Skeletal muscle tissue (tissue), 4 donors: ENCODE results near the gene ANKS1B. TPM values are rescaled to one million over a fixed set of nuclear protein-coding genes. Genes with fewer than 3 reads are reported as not detected.
"Not testable (repeated sequence)": the region's sequence is repeated elsewhere in the genome, so short reads cannot be mapped to it uniquely, and the experiment has no call there.

Experiments used
- H3K27ac ChIP-seq: one replicate; pipeline ENCODE4 v1.7.0; 2013; ENCODE audit warnings: mild to moderate bottlenecking, low read depth, low read length, inconsistent platforms
- H3K27me3 ChIP-seq, 3 donors: one replicate each; pipeline ENCODE4 v1.7.0; 2013; ENCODE audit warnings: low read length in 3 of 3; ENCODE audit not compliant: control insufficient read depth in 3 of 3, insufficient read depth in 3 of 3
- H3K36me3 ChIP-seq, 3 donors: one replicate each; pipeline ENCODE4 v1.7.0; 2013; ENCODE audit warnings: low read length in 3 of 3; ENCODE audit not compliant: control insufficient read depth in 3 of 3, insufficient read depth in 3 of 3
- H3K4me1 ChIP-seq, 3 donors: one replicate each; pipeline ENCODE4 v1.7.0; 2013; ENCODE audit warnings: low read length in 3 of 3, mild to moderate bottlenecking in 3 of 3; ENCODE audit not compliant: control insufficient read depth in 3 of 3, insufficient read depth in 3 of 3
- H3K4me3 ChIP-seq, 3 donors: one replicate each; pipeline ENCODE4 v1.7.0; 2013; ENCODE audit warnings: low read length in 3 of 3
- H3K9ac ChIP-seq, 3 donors: one replicate each; pipeline ENCODE4 v1.7.0; 2013; ENCODE audit warnings: low read length in 3 of 3, mild to moderate bottlenecking in 3 of 3, moderate library complexity in 2 of 3, low read depth in 1 of 3
- H3K9me3 ChIP-seq, 3 donors: one replicate each; pipeline ENCODE4 v1.7.0; 2013; ENCODE audit warnings: low read length in 3 of 3; ENCODE audit not compliant: control insufficient read depth in 3 of 3
- total RNA-seq: library from RNA; depleted of rRNA; stranded (reverse); fragments of >200 nt; gene quantifications from one replicate; pipeline ENCODE4 v1.2.3, GENCODE V29; 2014
- donor health status: Osteomylitis.

The ANKS1B gene
- total RNA-seq, 1 donor from 2014 or later = 10.4 TPM

DNA sequence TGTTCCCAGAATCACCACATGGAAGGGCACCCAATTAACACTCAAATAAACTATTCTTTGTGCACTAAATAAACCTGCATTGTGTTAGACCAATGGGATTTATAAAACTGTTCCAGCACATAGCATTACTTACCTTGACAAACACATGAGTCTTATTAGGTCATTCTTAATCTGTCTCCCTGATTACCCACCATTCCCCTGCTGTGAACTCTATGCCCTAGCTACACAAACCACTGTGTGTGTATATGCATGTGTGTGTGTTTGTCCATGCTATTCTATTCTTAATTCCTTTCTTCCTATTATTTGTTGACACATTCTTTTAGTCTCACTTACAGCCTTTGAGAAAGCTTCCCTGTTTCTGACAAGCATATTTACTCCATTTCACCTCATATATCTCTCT lies 640.8 kb downstream of the ANKS1B start:
- Histone ChIP-seq H3K27me3 (no peaks in the 10 kb centered on the region), H3K36me3 (no peaks in the 10 kb centered on the region), H3K27ac (no peak overlapping the region), H3K9ac (no peak overlapping the region), H3K4me3 (no peak overlapping the region), H3K4me1 (no peaks in the 10 kb centered on the region), H3K9me3 (no peaks in the 10 kb centered on the region)

DNA sequence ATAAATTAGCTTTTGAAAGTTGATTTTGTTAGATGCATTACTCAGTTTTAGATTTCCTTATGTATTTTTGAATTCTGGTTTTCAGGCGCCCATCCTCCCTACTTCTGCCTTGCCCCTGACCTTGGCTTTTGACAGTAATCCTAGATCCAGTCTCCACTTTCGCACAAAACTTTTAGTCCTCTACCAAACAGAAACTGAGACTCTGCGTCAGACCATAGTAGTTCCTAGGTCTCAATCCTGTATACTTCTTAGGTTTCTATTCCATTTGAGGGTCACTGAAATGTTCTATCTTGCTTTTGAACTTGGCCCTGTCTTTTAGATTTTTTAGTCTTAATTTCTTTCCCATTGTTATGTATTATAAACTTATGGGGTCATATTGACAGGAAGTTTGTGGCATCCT lies 645.1 kb downstream of the ANKS1B start:
- H3K9ac ChIP-seq = no peak overlapping the region
- no peak overlapping the region for H3K27ac ChIP-seq
- H3K9me3 ChIP-seq = no peaks in the 10 kb centered on the region

DNA sequence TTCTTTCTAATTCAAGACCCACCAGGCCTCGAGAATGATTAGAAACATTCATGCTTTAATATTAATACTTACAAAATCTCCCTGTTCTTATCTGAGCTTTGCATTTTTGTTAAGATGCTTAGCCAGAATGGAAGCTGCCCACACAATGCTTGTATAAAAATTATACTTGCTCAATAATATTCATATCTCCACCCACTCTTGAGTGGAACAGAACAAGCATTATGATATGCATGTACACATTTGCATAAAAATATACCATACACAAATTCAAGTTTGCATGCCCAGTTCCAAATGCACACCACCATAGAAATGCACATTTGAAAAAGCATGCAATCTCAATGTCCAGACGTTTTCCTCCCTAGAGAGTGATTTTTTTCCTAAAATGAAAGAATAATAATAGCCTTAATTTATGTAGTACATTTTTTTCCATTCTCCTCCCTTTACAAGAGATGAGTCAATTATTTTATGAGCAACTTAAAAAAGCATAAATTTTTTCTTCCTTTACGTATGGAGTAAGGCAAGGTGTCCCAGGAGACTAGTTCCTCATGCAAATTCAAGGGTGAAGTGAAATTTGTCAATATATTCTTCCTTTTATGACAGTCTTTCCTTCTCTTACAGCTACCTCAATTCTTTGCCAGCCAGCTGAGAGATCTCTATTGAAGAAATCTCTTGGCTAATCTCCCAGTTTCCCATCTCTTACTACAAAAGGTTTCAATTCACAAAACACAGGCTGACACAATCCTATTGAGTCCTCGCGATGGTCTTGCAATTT lies 650.3 kb downstream of the ANKS1B start:
- Histone ChIP-seq H3K9me3 (no peaks in the 10 kb centered on the region), H3K36me3 (no peaks in the 10 kb centered on the region), H3K4me3 (no peak overlapping the region), H3K27me3 (no peaks in the 10 kb centered on the region), H3K27ac (no peak overlapping the region), H3K9ac (no peak overlapping the region), H3K4me1 (no peaks in the 10 kb centered on the region)

More for the DNA sequence above, 645.1 kb downstream of the ANKS1B start:
- Histone ChIP-seq H3K36me3 (no peaks in the 10 kb centered on the region), H3K4me1 (no peaks in the 10 kb centered on the region), H3K27me3 (no peaks in the 10 kb centered on the region), H3K4me3 (no peak overlapping the region)

DNA sequence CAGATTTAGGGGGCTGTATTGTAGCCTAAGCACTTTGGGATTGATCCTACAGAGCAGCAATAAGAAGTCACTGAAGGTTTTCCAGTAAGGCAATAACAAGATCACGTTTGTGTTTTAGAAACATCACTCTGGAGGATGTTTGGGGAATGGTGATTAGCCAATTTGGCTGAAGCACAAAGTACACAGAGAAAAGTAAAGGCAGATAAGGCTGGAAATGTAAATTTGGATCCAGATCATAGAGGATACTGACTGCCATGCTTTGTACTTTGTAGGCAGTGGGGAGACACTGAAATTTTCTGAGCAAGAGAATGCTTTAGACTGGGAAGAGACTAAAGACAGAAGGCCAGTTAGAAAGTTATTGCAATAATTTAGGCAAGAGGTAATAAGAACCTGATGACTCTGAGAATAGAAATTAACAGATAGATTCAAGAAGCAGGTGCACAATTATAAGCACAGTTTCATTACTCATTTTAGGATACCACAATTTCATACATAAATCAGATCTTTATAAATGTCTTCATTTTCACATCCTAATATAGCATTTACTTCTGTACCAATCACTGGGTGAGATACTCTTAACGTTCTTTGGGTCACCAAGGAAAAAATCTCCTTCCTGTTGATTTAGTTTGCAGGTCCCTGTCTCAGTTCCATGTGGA lies 651.7 kb downstream of the ANKS1B start:
- Histone ChIP-seq H3K27me3 (no peaks in the 10 kb centered on the region), H3K27ac (no peak overlapping the region), H3K4me1 (no peaks in the 10 kb centered on the region), H3K9ac (no peak overlapping the region), H3K4me3 (no peak overlapping the region), H3K36me3 (no peaks in the 10 kb centered on the region), H3K9me3 (no peaks in the 10 kb centered on the region)

DNA sequence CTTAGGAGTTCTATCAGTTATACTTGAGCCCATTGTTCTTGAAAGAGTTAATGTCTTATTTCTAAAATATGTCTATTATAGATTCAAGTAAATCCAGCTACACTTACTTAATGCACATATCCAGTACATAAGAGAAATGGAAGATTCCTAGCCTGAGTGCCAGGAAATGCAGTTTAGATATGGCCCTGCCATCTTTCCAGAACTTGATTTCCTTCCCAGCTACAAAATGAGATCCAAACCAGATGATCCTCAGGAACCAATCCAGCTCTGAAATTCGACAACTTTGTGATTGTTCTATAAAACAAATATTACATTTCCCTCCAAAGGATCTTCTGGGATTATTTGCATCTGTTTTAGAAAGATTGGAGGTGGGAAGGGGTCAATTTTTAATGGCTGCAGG lies 654.5 kb downstream of the ANKS1B start:
- no peaks in the 10 kb centered on the region for H3K9me3 ChIP-seq
- H3K4me3 ChIP-seq = no peak overlapping the region
- no peak overlapping the region for H3K9ac ChIP-seq

DNA sequence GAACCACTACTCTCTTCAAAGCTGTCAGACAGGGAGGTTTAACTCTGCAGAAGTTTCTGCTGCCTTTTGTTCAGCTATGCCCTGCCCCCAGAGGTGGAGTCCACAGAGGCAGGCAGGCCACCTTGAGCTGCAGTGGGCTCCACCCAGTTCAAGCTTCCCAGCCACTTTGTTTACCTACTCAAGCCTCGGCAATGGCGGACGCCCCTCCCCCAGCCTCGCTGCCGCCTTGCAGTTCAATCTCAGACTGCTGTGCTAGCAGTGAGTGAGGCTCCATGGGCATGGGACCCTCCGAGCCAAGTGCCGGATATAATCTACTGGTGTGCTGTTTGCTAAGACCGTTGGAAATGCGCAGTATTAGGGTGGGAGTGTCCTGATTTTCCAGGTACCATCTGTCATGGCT lies 663.5 kb downstream of the ANKS1B start:
- H3K36me3 ChIP-seq, H3K27me3 ChIP-seq, H3K27ac ChIP-seq, H3K4me1 ChIP-seq, H3K9ac ChIP-seq, H3K4me3 ChIP-seq, H3K9me3 ChIP-seq: not testable (repeated sequence)

More for the DNA sequence above, 654.5 kb downstream of the ANKS1B start:
- Histone ChIP-seq H3K27ac (no peak overlapping the region), H3K36me3 (no peaks in the 10 kb centered on the region), H3K27me3 (no peaks in the 10 kb centered on the region), H3K4me1 (no peaks in the 10 kb centered on the region)

DNA sequence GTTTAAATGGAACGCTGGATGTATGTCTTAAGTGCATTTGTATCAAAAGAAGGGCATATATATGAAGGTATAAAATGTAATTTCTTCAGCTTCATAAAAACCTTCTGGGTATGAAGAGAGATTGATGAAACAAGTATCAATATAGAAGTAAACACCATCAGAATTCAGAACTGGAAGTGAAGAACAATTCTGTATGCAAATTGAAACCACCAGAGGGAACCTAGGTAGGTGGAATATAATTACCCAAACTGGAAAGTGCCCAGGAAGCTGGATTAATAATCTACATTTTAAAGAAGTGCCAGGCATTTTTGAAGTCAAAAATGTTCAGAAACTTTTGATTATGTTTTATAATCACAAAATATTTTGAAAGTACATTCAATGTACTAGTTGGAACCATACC lies 673.4 kb downstream of the ANKS1B start:
- Histone ChIP-seq H3K4me3 (no peak overlapping the region), H3K36me3 (no peaks in the 10 kb centered on the region), H3K27me3 (no peaks in the 10 kb centered on the region), H3K9me3 (no peaks in the 10 kb centered on the region), H3K9ac (no peak overlapping the region), H3K27ac (no peak overlapping the region), H3K4me1 (no peaks in the 10 kb centered on the region)

DNA sequence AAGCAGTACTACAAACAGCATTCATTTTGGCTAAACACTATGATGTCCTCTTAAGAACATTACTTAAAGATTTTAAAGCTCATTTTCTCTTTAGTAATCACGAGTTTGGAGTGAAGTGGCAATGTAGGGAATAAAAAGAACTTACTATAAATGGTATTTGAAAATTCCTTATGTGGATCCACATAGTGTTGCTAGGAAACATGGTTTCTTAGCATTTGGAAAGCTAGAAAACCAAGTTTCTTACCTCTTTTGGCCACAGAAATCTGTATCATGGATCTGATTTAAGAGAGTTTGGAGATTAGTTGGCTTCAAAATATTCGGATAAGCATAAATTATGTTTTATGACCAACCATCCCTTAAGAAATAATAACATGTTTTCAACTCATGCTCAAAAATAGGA lies 674.9 kb downstream of the ANKS1B start:
- no peak overlapping the region for H3K9ac ChIP-seq
- H3K9me3 ChIP-seq = no peaks in the 10 kb centered on the region
- no peak overlapping the region for H3K27ac ChIP-seq
- H3K36me3 ChIP-seq = no peaks in the 10 kb centered on the region
- no peak overlapping the region for H3K4me3 ChIP-seq
- no peaks in the 10 kb centered on the region for H3K27me3 ChIP-seq
- no peaks in the 10 kb centered on the region for H3K4me1 ChIP-seq

DNA sequence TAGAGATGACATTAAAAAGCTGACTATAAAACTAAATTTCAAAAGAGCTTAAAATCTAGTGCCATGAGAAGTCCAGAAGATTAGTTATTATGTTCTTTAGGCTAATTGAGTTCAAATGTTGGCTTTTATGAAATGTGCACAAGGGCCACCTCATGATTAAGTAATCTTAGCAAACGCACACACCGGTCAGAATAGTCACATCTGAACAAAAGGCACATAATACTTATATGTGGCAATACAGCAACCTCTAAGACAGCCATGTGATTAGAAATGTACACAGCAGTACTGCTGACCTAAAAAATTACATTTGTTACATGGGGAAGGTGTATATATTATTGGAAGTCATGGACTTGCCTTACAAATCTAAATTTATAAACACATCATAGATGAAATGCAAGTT lies 681.9 kb downstream of the ANKS1B start:
- H3K4me3 ChIP-seq = no peak overlapping the region
- no peaks in the 10 kb centered on the region for H3K9me3 ChIP-seq
- no peaks in the 10 kb centered on the region for H3K27me3 ChIP-seq
- no peak overlapping the region for H3K27ac ChIP-seq
- H3K9ac ChIP-seq = no peak overlapping the region
- H3K4me1 ChIP-seq = no peaks in the 10 kb centered on the region
- no peaks in the 10 kb centered on the region for H3K36me3 ChIP-seq

DNA sequence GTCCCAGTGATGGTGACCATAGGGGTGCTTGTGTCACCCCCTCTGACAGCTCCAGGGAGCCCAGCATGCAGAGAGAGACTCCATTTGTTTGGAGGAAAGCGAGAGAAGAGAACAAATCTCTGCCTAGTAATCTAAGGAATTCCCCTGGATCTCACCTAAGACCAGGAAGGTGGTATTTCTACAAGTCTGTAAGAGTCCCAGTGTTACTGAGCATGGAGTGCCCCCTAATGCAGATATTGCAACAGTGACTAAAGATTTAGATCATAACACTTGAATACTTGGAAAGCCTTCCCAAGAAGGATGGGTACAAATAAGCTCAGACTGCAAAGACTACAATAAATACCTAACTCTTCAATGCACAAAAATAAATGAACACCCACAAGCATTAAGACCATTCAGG lies 697.6 kb downstream of the ANKS1B start:
- Histone ChIP-seq H3K4me3 (no peak overlapping the region), H3K36me3 (no peaks in the 10 kb centered on the region), H3K9me3 (peaks cover 0 to 3% (median 0%) of the 10 kb centered on the region in 3 donors), H3K27ac (no peak overlapping the region), H3K27me3 (no peaks in the 10 kb centered on the region), H3K9ac (no peak overlapping the region), H3K4me1 (no peaks in the 10 kb centered on the region)
